GM13977 (cell line): ENCODE measurements around the gene ENPP1.

Source experiments
- DNase-seq: peaks from one replicate; pipeline ENCODE4 v3.0.0; 2012; ENCODE audit warnings: low spot score
- CTCF ChIP-seq: IDR thresholded peaks from 2 replicates; pipeline ENCODE4 v1.5.1; 2012; ENCODE audit warnings: mild to moderate bottlenecking, control low read depth; ENCODE audit not compliant: insufficient read depth; ENCODE audit errors: extremely low read depth, missing control alignments
- in situ Hi-C: fragments of 300-500 bp; cut with MboI; formaldehyde crosslinking; loops from one replicate; pipeline ENCODE4 v1.12.0; 2022; ENCODE audit warnings: low sequenced_read_pairs, low pct_unique_long_range_greater_than_20kb, mixed read lengths, inconsistent platforms; ENCODE audit not compliant: unreplicated experiment

Gene ENPP1

DNA sequence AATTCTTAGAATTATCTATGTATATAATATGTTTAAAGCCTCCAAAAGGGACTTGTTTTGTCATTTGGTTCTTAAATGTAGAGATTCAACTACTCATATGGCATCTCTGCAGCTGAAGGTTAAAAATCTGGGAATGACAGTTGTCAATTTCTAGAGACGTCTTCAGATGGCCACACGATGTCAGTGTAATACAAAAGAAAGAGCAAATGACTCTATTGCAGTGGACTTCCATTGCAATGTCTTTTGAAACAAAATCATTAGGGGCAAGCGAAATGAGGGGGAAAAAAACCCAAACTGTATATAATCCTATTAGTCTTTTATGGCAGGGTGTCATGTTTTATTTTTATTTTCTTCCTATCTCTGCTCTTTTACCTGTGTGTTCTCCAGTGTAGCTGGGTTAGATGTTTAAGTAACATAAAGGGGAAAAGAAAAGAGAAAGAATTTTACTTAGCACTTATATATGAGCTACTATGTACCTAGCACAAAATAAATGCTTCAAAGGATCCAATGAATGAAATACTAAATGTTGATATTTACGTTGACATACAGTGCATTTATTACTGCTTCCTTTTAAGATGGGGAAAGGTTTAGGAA is 117.2 kb downstream of the ENPP1 start:
- in situ Hi-C loops: loop anchor here (25.0 kb wide), 1 partner anchor 287 kb away; no protein-coding TSS in a partner anchor
- DNase-seq: peak; percentile 34
- peak; percentile 43 for TF ChIP-seq CTCF

DNA sequence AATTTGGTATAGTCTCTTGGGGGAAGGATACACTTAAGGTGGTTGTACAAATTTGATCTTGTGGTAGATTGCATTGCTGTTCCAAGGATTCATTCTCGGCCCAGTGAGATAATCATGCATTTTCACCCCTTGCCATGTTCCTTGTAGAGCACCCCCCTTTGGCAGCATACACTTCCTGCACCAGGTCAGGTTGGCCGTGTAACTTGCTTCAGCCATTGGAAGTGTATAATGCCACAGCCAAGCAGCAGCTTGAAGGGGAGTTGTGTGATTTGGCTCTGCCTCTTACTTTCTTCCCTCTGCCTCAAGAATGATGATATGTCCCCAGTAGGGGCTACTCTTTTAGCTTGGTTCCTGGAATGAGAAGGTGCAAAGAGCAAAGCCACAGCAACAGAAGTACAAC is 121.4 kb downstream of the ENPP1 start:
- in situ Hi-C loops: loop anchor here (25.0 kb wide), 1 partner anchor 283 kb away; no protein-coding TSS in a partner anchor
- DNase-seq: no peak
- peak; percentile 28 for TF ChIP-seq CTCF

GRCh38 chr6:131929976-131930375 is 122.2 kb downstream of the ENPP1 start:
- DNase-seq: no peak
- no peak for TF ChIP-seq CTCF
- in situ Hi-C loops: loop anchor here (25.0 kb wide), 1 partner anchor 282 kb away; no protein-coding TSS in a partner anchor

- in situ Hi-C loops: loop anchor here (25.0 kb wide), 1 partner anchor 281 kb away; no protein-coding TSS in a partner anchor
- DNase-seq: no peak
- TF ChIP-seq CTCF: no peak
Observed at GRCh38 chr6:131931063-131931750, 123.4 kb downstream of the ENPP1 start.

DNA sequence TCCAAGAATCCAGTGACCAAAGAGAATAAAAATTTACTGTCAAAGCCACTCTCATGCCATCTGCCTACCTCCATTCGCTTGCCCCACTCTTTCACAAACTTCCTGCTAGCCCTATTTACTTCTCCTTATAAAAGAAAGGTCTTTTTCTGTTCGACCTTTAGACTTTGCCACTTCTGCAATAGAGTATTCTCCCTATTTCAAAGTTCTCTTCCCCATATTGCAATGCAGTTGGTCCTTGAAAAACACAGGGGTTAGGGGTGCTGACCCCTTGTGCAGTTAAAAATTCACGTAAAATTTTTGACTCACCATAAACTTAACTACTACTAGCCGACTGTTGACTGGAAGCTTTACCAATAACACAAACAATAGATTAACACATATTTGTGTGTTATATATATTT is 128.3 kb downstream of the ENPP1 start:
- in situ Hi-C loops: loop anchor here (25.0 kb wide), 1 partner anchor 276 kb away; no protein-coding TSS in a partner anchor
- DNase-seq: no peak
- no peak for TF ChIP-seq CTCF

- in situ Hi-C loops: loop anchor here (25.0 kb wide), 1 partner anchor 275 kb away; no protein-coding TSS in a partner anchor
- DNase-seq: no peak
- no peak for TF ChIP-seq CTCF
Observed at GRCh38 chr6:131937226-131937625, 129.4 kb downstream of the ENPP1 start.
